Esophagus squamous epithelium (tissue), 4 donors: ENCODE data around the gene SCIN.

ENCODE experiments used
- POLR2A ChIP-seq, 4 donors: fragments of 450-650 bp; IDR thresholded peaks; one replicate each; pipeline ENCODE4 v1.6.1; 2017; ENCODE audit warnings: antibody characterized with exemption in 4 of 4, mild to moderate bottlenecking in 4 of 4, moderate library complexity in 3 of 4
- TF ChIP-seq, protein P1 (sequence below), 6 experiments: fragments of 450-650 bp in 4 of 6; fragments of 200-600 bp in 2 of 6; sonication (generic) in 2 of 6; IDR thresholded peaks; one replicate each; pipeline ENCODE4 v1.5.1; 2016 to 2019; ENCODE audit warnings: antibody characterized with exemption in 6 of 6, mild to moderate bottlenecking in 4 of 6, moderate library complexity in 4 of 6

DNA sequence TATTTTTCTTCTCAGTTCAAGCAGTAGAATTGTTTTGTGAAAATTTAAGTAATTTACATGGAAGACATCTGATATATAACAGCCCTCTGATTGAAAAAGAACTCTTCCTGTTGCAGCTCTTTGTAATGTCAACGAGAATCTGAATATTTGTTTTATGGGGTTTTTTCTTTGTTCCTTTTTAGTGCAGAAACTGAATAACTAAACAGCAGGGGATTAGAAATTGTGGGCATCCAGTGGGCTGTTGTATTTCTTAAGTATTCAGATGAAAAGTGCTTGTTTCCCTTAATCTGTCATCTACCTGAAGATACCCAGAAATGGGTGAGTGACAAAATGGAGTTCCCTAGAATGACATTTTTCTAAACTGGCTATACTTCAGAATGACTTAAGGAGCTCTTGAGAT lies 124.3 kb downstream of the SCIN start:
- no peak for TF ChIP-seq POLR2A (IDR thresholded peaks at IDR 0.05)
- TF ChIP-seq, protein P1, sequence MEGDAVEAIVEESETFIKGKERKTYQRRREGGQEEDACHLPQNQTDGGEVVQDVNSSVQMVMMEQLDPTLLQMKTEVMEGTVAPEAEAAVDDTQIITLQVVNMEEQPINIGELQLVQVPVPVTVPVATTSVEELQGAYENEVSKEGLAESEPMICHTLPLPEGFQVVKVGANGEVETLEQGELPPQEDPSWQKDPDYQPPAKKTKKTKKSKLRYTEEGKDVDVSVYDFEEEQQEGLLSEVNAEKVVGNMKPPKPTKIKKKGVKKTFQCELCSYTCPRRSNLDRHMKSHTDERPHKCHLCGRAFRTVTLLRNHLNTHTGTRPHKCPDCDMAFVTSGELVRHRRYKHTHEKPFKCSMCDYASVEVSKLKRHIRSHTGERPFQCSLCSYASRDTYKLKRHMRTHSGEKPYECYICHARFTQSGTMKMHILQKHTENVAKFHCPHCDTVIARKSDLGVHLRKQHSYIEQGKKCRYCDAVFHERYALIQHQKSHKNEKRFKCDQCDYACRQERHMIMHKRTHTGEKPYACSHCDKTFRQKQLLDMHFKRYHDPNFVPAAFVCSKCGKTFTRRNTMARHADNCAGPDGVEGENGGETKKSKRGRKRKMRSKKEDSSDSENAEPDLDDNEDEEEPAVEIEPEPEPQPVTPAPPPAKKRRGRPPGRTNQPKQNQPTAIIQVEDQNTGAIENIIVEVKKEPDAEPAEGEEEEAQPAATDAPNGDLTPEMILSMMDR (IDR thresholded peaks at IDR 0.05), result no peak
